ENCODE results near the gene ELMO1. TPM values are rescaled to one million over a fixed set of nuclear protein-coding genes. Genes with fewer than 3 reads are reported as not detected.

ELMO1 gene
- total RNA-seq, 4 donors from 2014 or later = 58.7 to 293 (median 81.0) TPM

GRCh38 chr7:36928311-36928710 is 520.4 kb downstream of the ELMO1 start:
- TF ChIP-seq, protein P1, sequence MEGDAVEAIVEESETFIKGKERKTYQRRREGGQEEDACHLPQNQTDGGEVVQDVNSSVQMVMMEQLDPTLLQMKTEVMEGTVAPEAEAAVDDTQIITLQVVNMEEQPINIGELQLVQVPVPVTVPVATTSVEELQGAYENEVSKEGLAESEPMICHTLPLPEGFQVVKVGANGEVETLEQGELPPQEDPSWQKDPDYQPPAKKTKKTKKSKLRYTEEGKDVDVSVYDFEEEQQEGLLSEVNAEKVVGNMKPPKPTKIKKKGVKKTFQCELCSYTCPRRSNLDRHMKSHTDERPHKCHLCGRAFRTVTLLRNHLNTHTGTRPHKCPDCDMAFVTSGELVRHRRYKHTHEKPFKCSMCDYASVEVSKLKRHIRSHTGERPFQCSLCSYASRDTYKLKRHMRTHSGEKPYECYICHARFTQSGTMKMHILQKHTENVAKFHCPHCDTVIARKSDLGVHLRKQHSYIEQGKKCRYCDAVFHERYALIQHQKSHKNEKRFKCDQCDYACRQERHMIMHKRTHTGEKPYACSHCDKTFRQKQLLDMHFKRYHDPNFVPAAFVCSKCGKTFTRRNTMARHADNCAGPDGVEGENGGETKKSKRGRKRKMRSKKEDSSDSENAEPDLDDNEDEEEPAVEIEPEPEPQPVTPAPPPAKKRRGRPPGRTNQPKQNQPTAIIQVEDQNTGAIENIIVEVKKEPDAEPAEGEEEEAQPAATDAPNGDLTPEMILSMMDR (IDR thresholded peaks at IDR 0.05) = no peak
- DNase-seq (ENCODE audit: low spot score) = no peak
- ATAC-seq (ENCODE audit: low FRiP score) = no peak

- ATAC-seq (ENCODE audit: low FRiP score) (no peak), DNase-seq (ENCODE audit: low spot score) (no peak)
- TF ChIP-seq, protein P1 (IDR thresholded peaks at IDR 0.05) = no peak
Observed at GRCh38 chr7:36925691-36926090, 523.0 kb downstream of the ELMO1 start.

- TF ChIP-seq, protein P1 (IDR thresholded peaks at IDR 0.05) = no peak
- ATAC-seq (ENCODE audit: low FRiP score) (no peak), DNase-seq (ENCODE audit: low spot score) (no peak)
Observed at GRCh38 chr7:36925207-36925606, 523.5 kb downstream of the ELMO1 start.

DNA sequence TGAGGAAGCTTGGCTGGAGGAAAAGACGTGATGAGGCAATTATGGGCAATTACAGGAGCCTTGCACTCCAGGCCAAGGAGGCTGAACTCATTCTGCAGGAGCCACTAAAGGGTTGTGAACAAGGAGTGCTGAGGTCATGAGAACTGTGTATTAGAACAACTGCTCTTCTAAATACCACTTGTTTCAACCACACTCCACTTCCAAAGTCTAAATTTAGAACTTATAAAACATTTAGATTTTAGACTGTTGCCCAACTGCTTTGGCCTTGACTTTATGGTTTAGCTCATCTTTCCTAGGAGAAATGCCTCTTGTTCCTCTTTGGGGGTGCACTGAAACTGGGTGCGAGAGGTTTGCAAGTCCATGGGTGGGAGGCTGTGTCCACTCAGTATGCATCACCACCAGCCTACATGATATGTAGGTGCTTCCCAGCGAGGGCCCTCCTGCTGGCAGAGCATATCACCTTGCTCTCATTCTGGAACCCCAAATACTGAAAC is 524.7 kb downstream of the ELMO1 start:
- TF ChIP-seq, protein P1 (IDR thresholded peaks at IDR 0.05) = no peak
- no peak for ATAC-seq (ENCODE audit: low FRiP score)
- DNase-seq (ENCODE audit: low spot score) = no peak

- no peak for DNase-seq (ENCODE audit: low spot score)
- no peak for ATAC-seq (ENCODE audit: low FRiP score)
- TF ChIP-seq, protein P1 (IDR thresholded peaks at IDR 0.05) = no peak
Observed at GRCh38 chr7:36923185-36923584, 525.5 kb downstream of the ELMO1 start.

DNA sequence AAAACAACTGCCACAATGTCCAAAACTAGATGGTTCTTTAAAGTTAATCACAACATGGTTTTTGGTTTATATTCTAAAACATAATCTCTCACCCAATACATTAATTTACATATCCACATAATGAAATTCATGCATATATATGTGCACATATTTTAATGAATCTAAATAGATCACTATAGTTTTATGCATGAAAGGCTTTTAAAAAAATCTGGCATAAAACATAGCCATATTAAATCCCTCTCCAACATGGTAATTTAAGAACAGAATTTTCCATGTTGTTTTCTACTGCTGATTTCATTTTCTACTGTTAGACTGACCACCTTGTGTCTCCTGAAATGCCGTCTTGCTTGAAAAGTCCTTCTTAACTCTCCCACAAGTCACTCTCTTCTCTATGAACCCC is 528.2 kb downstream of the ELMO1 start:
- TF ChIP-seq, protein P1 (IDR thresholded peaks at IDR 0.05) = no peak
- no peak for ATAC-seq (ENCODE audit: low FRiP score)
- DNase-seq (ENCODE audit: low spot score) = no peak

DNA sequence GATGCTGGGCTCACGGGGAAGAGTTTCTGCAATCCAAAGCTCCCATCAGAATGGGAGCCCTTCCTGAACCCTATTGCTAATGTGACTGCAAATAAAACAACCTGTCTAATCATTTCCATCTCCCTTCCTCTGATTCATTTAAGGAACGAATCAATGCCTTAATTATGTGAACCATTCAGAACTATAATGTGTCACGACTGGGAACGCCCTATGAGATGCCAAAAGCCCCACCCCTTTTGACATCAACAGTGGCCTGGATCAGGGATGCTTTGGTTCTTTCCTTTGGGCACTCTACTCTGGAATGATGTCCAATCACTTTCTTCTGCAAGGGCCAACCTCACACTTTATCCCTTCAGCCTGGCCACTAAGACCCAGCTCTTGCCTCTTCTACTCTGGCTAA is 528.9 kb downstream of the ELMO1 start:
- DNase-seq (ENCODE audit: low spot score) = no peak
- TF ChIP-seq, protein P1 (IDR thresholded peaks at IDR 0.05) = no peak
- no peak for ATAC-seq (ENCODE audit: low FRiP score)
